Right lobe of liver (tissue), 6 donors: Measurements from ENCODE around the gene KCNH2. TPM values are rescaled to one million over a fixed set of nuclear protein-coding genes. Genes with fewer than 3 reads are reported as not detected.

Source experiments
- ATAC-seq, 4 donors: fragments of 200-7000 bp; cut with Tn5 transposase; one replicate each; pipeline ENCODE4 v1.9.1; 2020; ENCODE audit warnings: mild to moderate bottlenecking in 4 of 4, moderate library complexity in 4 of 4
- DNase-seq, 3 donors: peaks; one replicate each; pipeline ENCODE4 v3.0.0-alpha.2; 2020
- H3K27ac ChIP-seq, 3 donors: fragments of 200-600 bp; one replicate each; pipeline ENCODE4 v1.8.0; 2022
- H3K27me3 ChIP-seq, 2 donors: fragments of 200-600 bp; one replicate each; pipeline ENCODE4 v1.8.0; 2022
- H3K36me3 ChIP-seq, 4 donors: fragments of 200-600 bp; sonication (generic) in 1 of 4; one replicate each; pipeline versions ENCODE4 v1.5.1 to v1.8.0; 2017 to 2022; ENCODE audit warnings: control low read depth in 1 of 4
- H3K4me1 ChIP-seq, 4 donors: fragments of 200-600 bp; sonication (generic) in 1 of 4; one replicate each; pipeline versions ENCODE4 v1.5.1 to v1.8.0; 2017 to 2022; ENCODE audit warnings: control low read depth in 1 of 4
- H3K4me3 ChIP-seq, 3 donors: fragments of 200-600 bp; one replicate each; pipeline ENCODE4 v1.8.0; 2022
- H3K9me3 ChIP-seq, 4 donors: fragments of 200-600 bp; sonication (generic) in 1 of 4; one replicate each; pipeline versions ENCODE4 v1.5.1 to v1.8.0; 2017 to 2022; ENCODE audit warnings: control low read depth in 1 of 4
- CTCF ChIP-seq, 4 donors: fragments of 200-600 bp in 3 of 4; fragments of 450-650 bp in 1 of 4; IDR thresholded peaks; one replicate each; pipeline versions ENCODE4 v1.5.1 to v1.8.0; 2016 to 2022; ENCODE audit warnings: antibody characterized with exemption in 4 of 4, mild to moderate bottlenecking in 2 of 4
- POLR2A ChIP-seq: fragments of 450-650 bp; IDR thresholded peaks from one replicate; pipeline ENCODE4 v1.6.1; 2017; ENCODE audit warnings: antibody characterized with exemption, mild to moderate bottlenecking
- WGBS: methylation state at CpG from one replicate; pipeline ENCODE4 v1.1.6; 2018; ENCODE audit warnings: low coverage, low lambda C conversion rate; ENCODE audit not compliant: insufficient coverage; ENCODE audit errors: missing lambda C conversion rate; 5-methylcytosine and 5-hydroxymethylcytosine counted together
- intact Hi-C, 2 donors: fragments of 100-400 bp; cut with DNase I; formaldehyde crosslinking; loops; one replicate each; pipeline versions ENCODE4 v1.11.2 to v1.14.1; 2022
- total RNA-seq, 6 experiments: library from RNA; depleted of rRNA in 2 of 6; stranded (reverse); fragments of >200 nt in 2 of 6; fragmentation: NEBNext Ultra II Directional in 3 of 6; extraction: Animal tissue kit (Norgen Biotek cat#: 25700) in 3 of 6; gene quantifications; one replicate each; pipeline versions ENCODE4 v1.1.0 to v1.2.4, GENCODE V29; 2016 to 2023
- donor health status: DM: no; HTN: yes; CAD: no.
- donor health status: DM: no; HTN: no; CAD: no.
- donor health status: DM: no; HTN: no; CAD: no.
- donor health status: DM: no; HTN: yes; CAD: no.
- donor health status: DM: no; HTN: yes; CAD: no.

Gene KCNH2
- total RNA-seq, 6 experiments from 2014 or later, result 0.11 to 0.69 (median 0.18) TPM; not detected in 1

GRCh38 chr7:150996376-150997074, 18.4 kb upstream of the KCNH2 start:
- H3K9me3 ChIP-seq, result no peaks in the 10 kb centered on the region
- no peaks in the 10 kb centered on the region for H3K27me3 ChIP-seq
- no peak overlapping the region for H3K27ac ChIP-seq
- TF ChIP-seq CTCF (IDR thresholded peaks at IDR 0.05) (no peak), POLR2A (no peak)
- peak in 1 of 3 donors; percentile 43 for DNase-seq
- H3K4me3 ChIP-seq, result no peak overlapping the region
- no peaks in the 10 kb centered on the region for H3K36me3 ChIP-seq
- intact Hi-C loops, result no loop called here
- H3K4me1 ChIP-seq, result no peaks in the 10 kb centered on the region
- peak; percentile 3 to 22 (median 18) for ATAC-seq
- 21% methylated on average over 14 of the region's 31 CpGs for WGBS

GRCh38 chr7:150994838-150995510, 16.9 kb upstream of the KCNH2 start:
- H3K27ac ChIP-seq, result no peak overlapping the region
- DNase-seq (no peak), ATAC-seq (no peak)

GRCh38 chr7:150994141-150994837, 16.2 kb upstream of the KCNH2 start:
- peak in 1 of 3 donors; percentile 55 for DNase-seq
- Histone ChIP-seq H3K27ac (no peak overlapping the region), H3K4me3 (peak overlapping the region; percentile 22 to 27 (median 25)), H3K9me3 (no peaks in the 10 kb centered on the region), H3K27me3 (no peaks in the 10 kb centered on the region), H3K36me3 (no peaks in the 10 kb centered on the region), H3K4me1 (no peaks in the 10 kb centered on the region)
- TF ChIP-seq POLR2A (no peak), CTCF (IDR thresholded peaks at IDR 0.05) (no peak)
- peak; percentile 59 to 69 (median 64) for ATAC-seq
- intact Hi-C loops, result no loop called here
- 52% methylated on average over 7 of the region's 15 CpGs for WGBS

More at GRCh38 chr7:150994838-150995510, 16.9 kb upstream of the KCNH2 start:
- no peaks in the 10 kb centered on the region for H3K9me3 ChIP-seq
- H3K4me1 ChIP-seq, result no peaks in the 10 kb centered on the region
- H3K36me3 ChIP-seq, result no peaks in the 10 kb centered on the region
- no peaks in the 10 kb centered on the region for H3K27me3 ChIP-seq
- intact Hi-C loops, result no loop called here
- peak overlapping the region in 2 of 3 donors; percentile 22 to 27 for H3K4me3 ChIP-seq
- TF ChIP-seq CTCF (IDR thresholded peaks at IDR 0.05) (no peak), POLR2A (no peak)
- 50% methylated on average over 2 of the region's 19 CpGs for WGBS

GRCh38 chr7:150993511-150993910, 15.4 kb upstream of the KCNH2 start:
- DNase-seq (peak; percentile 64 to 83 (median 71)), ATAC-seq (peak; percentile 53 to 66 (median 60))
- Histone ChIP-seq H3K27me3 (no peaks in the 10 kb centered on the region), H3K27ac (no peak overlapping the region), H3K4me1 (no peaks in the 10 kb centered on the region), H3K9me3 (no peaks in the 10 kb centered on the region), H3K36me3 (no peaks in the 10 kb centered on the region), H3K4me3 (peak overlapping the region; percentile 22 to 27 (median 25))
- TF ChIP-seq POLR2A (peak; percentile 10), CTCF (IDR thresholded peaks at IDR 0.05) (no peak)
- intact Hi-C loops, result no loop called here
- 28% methylated on average over 3 of the region's 14 CpGs for WGBS
